GM18502 (cell line): ENCODE data around the gene PLEKHA6.

Experiments used
- ATAC-seq: cut with Tn5 transposase; IDR thresholded peaks from one replicate; pipeline ENCODE4 v1.9.1; 2021; ENCODE audit warnings: mild to moderate bottlenecking; ENCODE audit not compliant: unreplicated experiment, poor library complexity

PLEKHA6 gene

DNA sequence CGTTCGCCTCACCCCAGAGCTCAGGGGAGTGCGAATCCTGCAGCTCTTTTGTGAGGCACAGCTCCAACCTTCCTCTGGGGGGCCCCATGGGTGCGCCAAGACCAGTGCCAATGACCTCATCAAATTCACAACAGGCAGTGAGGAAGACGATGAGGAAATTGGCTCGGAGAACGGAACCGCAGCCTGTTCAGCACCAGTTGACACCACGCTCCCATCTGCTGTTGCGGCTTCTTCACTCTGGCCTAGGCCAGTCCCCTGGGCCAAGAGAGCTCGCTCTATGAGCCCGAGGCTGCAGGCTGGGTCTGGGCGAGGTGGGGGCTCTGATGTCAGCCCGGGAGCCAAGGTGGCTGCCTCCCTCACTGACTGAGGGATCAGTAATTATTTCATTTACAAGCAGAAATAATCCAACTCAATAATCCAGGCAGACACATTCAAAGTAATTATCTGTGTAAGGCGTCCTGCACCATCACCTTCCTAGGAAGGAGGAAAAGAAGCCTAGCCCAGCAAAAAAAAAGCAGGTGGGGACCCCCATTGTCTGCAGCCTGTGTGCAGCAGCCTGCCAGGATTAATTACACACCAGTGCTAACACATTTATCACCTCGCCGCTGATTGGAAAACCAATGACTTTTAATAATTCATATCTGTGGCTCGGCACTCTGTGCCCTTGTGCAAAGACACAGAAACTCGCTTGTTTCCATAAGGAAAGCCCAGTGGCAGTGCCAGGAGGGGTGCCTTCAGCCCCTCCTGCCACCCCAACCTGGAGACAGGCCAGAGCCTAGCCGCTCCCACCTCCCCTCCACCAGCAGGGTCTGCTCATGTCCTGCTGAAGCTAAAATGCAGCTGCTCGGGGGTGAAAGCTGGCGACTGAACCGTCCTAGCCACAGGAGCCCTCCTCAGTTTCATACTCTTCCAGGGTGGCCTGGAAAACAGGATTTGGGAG lies 1.9 kb downstream of the PLEKHA6 start:
- ATAC-seq, result no peak

DNA sequence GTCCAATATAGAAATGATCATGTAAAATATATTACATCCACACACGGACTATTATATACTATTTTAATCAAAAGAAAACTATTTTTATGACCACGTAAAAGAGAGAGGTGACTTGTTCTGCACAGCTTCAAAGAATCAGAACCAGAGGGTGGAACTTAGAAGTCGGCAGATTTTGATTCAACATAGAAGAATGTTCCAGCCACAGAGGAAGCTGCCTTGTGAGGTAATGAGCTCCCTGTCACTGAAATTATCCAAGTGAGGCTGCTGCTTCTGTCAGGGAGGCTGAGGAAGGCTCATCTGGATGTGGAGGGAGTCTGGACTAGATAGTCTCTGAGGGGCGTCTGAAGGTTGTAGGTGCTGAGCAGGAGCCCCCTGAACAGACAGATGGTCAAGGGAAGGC lies 2.7 kb downstream of the PLEKHA6 start:
- no peak for ATAC-seq

GRCh38 chr1:204355913-204356312 lies 3.8 kb downstream of the PLEKHA6 start:
- no peak for ATAC-seq

DNA sequence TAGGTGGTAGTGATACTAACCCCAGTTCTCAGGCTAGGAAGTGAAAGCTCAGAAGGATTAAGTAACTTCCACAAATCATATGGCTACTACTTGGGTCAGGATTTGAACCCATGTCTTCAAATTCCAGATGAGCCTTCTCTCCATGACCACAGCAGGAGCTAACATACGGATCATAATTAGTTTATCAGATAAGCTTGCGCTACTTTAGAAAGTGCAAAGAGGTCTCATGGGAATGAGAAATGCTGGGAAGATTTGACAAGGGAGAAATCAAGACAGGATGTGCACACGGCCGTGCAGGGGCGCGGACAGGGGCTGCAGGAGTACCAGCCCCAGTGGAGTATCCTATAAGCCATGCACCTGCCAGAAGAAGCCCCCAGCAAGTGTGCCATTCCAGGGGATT lies 5.2 kb downstream of the PLEKHA6 start:
- no peak for ATAC-seq

- ATAC-seq, result no peak
Measured at GRCh38 chr1:204353213-204353910, 6.4 kb downstream of the PLEKHA6 start.

- no peak for ATAC-seq
Measured at GRCh38 chr1:204350857-204351573, 8.7 kb downstream of the PLEKHA6 start.

DNA sequence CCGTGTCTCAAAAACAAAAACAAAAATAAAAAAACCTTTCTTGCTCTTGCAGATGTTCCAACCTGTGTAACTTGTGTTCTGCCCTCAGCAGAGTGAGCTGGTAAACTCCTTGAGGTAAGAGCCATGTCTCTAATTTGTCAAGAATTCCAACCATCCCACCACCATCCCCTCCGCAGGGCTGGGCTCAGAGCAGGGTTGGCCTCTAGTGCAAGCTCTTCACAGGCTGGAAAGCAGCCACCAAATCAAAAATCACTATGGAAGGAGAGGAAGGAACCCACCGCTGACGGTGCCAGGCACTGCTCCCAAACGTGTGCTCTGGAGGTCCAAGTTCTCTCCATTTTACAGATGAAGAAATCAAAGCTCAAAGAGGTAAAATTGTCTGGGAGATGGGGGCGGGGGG lies 9.4 kb downstream of the PLEKHA6 start:
- no peak for ATAC-seq

- no peak for ATAC-seq
Measured at GRCh38 chr1:204349602-204350001, 10.1 kb downstream of the PLEKHA6 start.

DNA sequence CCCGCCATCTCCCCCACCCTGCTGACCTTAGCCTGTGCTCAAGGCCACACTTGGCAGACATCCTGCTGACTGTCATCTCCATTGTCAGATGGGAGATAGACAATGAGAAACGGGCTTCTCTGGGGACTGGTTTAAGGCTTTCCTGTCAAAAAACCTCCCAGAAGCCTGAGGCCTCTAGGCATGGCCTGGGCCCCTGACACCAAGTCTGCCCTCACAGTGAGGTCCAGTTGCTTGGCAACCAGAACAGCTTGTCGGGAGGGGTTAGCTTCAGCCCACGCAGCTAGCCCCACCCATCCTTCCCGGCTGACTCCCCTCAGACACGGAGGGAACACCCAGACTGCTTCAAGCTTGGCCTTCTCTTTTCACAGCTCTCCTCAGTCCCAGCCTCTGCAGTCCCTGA lies 11.0 kb downstream of the PLEKHA6 start:
- ATAC-seq, result no peak

- ATAC-seq, result no peak
Measured at GRCh38 chr1:204348242-204348641, 11.5 kb downstream of the PLEKHA6 start.

DNA sequence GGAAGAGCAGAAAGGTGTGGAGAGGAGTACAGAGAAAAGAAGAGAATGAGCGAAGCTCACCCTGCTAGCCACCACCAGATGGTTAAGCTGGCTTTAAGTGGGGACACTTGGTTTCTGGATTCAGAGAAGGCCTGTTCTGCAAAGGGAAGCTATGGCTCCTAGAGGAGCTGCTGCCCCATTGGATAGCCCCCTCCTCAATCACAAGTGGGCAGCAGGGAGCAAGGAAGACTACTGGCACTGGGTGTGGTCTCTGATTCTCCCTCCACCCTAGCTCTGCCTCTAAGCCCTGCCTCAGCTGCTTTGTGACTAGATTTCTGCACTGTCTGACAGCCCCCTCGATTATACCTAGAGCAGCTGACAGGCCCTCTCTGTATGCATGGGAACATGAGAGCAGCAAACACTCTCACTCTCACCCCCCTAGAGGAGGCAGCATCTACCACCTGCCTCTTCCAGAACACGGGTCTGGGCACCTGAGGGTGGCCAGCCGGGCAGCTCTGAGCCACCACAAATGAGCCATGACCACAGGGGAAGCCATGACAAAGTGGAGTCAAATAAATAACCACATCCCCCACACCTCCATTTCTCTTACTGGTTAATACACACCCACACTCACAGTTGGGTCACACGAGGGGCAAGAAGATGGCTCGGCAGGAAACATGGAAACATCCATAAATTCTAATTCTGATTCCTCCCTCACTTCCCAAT lies 13.6 kb downstream of the PLEKHA6 start:
- ATAC-seq, result no peak

DNA sequence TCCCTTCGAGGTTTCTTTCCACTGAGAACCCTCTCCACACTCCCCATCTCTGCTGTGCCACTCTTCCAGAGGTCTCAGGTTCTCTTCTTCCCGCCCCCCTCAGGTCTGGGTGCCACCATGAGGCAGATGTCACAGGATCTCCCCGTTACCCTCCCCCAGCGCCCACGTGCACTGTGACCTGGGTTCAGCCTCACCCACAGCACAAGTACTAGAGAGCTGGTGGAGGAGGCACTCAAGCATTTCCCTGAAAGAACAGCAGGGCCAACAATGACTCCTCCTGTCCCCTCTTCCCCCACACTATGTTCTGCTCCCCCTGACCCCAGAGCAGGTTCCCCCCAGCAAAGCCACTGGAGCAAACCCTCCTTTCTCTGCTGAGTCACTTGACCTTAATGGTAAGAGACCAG lies 14.3 kb downstream of the PLEKHA6 start:
- no peak for ATAC-seq

GRCh38 chr1:204344665-204345355 lies 14.9 kb downstream of the PLEKHA6 start:
- no peak for ATAC-seq

- ATAC-seq, result no peak
Measured at GRCh38 chr1:204343802-204344201, 15.9 kb downstream of the PLEKHA6 start.

GRCh38 chr1:204343247-204343646 lies 16.5 kb downstream of the PLEKHA6 start:
- no peak for ATAC-seq

GRCh38 chr1:204342310-204342709 lies 17.4 kb downstream of the PLEKHA6 start:
- ATAC-seq, result no peak

DNA sequence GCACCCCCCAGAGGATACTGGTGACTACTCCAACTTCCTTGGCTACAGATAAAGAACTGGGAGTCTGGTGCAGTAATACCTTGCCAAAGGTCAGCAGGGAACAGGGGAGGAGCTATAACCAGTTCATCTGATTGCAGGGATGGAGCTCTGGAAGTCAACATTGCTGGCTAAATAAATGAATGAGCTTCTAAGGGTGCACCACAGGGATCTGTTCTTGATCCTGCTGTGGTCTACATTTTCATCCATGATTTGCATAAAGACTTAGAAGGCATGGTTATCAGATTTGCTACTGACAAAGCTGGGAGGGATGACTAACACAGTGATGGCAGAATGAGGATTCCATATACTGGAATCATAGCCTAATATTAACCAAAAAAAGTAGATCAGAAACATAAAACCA lies 18.3 kb downstream of the PLEKHA6 start:
- no peak for ATAC-seq

- ATAC-seq, result no peak
Measured at GRCh38 chr1:204340081-204340889, 19.4 kb downstream of the PLEKHA6 start.

DNA sequence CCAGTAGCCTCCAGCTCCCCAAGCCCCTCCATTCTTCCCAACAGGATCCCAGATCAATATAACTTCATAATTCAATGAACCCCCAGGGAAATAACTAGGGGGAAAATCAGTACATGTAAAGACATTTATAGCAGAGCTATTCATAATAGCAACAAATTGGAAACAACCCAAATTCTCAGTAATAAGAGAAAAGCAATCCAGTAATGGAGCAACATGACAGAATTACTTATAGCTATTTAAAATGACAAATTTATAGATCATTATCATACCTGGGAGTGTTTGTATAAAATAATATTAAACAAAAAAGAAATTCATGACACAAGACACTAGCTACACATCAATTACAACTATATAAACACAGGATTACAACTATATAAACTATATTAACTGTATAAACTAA lies 20.2 kb downstream of the PLEKHA6 start:
- ATAC-seq, result no peak
